OCI-LY7 (cell line): ENCODE data around the gene RIOK2.

Source experiments
- EZH2phosphoT487 ChIP-seq: fragments of 200-600 bp; sonication (generic); IDR thresholded peaks from 2 replicates; pipeline ENCODE4 v1.6.1; 2018; ENCODE audit warnings: low read depth, borderline replicate concordance, mild to moderate bottlenecking, mixed run types, antibody characterized with exemption, low read length, moderate library complexity, mixed read lengths
- TF ChIP-seq, protein P1 (sequence below): fragments of 200-600 bp; sonication (generic); conservative IDR thresholded peaks from 2 replicates; pipeline ENCODE4 v1.5.1; 2014; ENCODE audit warnings: mild to moderate bottlenecking, antibody characterized with exemption, low read length, moderate library complexity, mixed read lengths

DNA sequence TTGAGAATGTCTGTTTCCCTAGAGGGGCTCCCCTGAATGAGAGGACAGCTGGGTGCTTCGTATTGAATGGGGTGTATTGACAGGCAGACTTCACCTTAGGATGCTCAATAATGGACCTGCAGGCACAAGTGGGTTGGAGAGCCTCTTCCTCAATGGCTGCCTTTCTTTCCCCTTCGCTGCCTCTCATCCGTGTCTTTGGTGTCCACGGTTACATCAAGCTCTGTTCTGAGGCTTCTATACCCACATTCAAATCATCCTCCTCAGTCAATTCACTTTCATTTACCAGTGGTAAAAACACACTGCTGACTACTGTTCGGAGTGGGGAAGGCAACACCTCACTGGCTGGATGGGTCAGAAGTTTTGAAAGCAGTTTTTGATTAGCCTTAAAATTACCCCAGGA, 61.2 kb downstream of the RIOK2 start:
- TF ChIP-seq, protein P1, sequence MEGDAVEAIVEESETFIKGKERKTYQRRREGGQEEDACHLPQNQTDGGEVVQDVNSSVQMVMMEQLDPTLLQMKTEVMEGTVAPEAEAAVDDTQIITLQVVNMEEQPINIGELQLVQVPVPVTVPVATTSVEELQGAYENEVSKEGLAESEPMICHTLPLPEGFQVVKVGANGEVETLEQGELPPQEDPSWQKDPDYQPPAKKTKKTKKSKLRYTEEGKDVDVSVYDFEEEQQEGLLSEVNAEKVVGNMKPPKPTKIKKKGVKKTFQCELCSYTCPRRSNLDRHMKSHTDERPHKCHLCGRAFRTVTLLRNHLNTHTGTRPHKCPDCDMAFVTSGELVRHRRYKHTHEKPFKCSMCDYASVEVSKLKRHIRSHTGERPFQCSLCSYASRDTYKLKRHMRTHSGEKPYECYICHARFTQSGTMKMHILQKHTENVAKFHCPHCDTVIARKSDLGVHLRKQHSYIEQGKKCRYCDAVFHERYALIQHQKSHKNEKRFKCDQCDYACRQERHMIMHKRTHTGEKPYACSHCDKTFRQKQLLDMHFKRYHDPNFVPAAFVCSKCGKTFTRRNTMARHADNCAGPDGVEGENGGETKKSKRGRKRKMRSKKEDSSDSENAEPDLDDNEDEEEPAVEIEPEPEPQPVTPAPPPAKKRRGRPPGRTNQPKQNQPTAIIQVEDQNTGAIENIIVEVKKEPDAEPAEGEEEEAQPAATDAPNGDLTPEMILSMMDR: no peak
- no peak for TF ChIP-seq EZH2phosphoT487
